Measurements from ENCODE around the gene LY6G6D.

LY6G6D gene

DNA sequence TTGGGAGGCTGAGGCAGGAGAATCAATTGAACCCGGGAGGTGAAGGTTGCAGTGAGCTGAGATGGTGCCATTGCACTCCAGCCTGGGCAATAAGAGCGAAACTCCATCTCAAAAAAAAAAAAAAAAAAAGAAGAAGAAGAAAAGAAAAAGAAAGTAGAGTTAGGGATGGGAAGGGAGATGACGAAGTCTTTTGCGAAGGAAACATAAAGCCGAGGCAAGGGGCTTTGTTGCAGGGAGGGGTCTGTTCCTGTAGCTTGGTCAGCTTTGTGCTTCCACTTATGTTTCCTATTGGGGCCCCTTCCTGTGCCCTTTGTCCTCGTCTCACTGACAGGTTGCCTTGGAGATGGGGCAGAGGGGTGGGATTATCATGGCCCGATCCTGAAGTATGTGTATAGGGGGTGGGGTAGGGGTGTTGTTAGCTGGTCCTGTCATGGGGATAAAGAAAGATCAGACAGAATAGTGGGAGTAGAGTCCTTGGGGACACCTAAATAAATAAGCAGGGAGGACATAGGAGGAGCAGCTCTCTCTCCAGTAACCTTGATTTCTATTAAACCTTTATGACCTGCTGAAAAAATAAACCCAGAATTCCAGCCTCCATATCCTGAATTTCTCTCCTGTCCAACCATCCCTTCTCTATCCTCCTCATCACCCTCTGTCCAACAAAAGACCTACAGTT lies 22.3 kb downstream of the LY6G6D start:
- DNase-seq = no peak

- DNase-seq = peak; percentile 59 to 69
These were observed 23.1 kb downstream of the LY6G6D start for GRCh38 chr6:31737991-31738979.

GRCh38 chr6:31739639-31740396 lies 24.7 kb downstream of the LY6G6D start, which contains the start of gene MSH5:
TSS of gene MSH5 (plus strand) at chr6:31740005. CDS start at chr6:31740467, 462 bp downstream.
- DNase-seq = peak; percentile 97 to 98

GRCh38 chr6:31740397-31741223 lies 25.5 kb downstream of the LY6G6D start:
- DNase-seq = peak in 1 of 2 experiments; percentile 56

DNA sequence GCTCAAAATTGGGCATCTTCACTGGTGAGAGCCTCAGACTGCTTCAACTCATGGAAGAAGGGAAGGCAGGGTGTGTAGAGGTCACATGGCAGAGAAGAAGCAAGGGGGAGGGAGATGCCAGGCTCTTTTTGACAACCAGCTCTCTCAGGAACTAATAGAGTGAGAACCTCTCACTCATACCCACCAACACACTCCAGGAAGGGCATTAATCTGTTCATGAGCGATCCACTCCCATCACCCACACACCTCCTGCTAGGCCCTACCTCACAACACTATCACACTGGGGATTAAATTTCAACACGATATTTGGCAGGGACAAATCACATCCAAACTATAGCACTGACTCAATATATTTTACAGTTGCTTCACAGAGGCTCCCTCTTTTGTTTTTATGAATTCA lies 26.7 kb downstream of the LY6G6D start:
- DNase-seq = no peak

DNA sequence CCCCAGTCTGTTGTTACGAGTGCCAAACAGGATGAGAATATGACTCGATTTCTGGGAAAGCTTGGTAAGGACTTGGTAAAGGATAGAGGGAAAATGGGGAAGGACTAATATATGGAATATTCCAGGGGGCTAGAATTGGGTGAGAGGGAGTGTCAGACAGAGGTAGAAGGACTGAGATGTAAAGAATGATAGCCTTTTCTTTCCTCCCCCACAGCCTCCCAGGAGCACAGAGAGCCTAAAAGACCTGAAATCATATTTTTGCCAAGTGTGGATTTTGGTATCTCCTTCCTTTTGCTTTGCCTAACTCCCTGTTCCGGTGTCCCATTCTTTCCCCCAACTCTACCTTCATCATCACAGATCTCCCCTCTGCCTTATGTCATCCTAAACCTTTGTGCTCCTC lies 27.7 kb downstream of the LY6G6D start:
- no peak for DNase-seq

DNA sequence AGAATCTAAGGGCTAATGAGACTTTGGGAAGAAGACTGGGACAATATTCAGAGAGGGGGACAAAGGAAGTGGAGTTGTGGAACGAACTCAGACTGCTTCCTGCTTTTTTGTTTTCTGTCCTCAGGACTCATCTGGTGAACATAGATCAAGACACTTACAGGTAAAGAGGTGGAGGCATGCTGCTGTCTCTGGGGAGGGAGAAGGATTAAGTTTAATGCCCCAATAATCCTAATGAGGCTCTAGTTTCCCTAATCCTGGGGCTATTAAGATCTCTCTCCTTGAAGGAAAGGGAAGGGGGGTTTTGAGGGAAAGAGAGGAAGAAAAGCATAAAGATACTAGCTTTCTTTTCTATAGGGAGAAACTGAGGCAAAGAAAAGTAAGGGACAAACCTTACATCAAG lies 29.3 kb downstream of the LY6G6D start:
- DNase-seq = no peak

DNA sequence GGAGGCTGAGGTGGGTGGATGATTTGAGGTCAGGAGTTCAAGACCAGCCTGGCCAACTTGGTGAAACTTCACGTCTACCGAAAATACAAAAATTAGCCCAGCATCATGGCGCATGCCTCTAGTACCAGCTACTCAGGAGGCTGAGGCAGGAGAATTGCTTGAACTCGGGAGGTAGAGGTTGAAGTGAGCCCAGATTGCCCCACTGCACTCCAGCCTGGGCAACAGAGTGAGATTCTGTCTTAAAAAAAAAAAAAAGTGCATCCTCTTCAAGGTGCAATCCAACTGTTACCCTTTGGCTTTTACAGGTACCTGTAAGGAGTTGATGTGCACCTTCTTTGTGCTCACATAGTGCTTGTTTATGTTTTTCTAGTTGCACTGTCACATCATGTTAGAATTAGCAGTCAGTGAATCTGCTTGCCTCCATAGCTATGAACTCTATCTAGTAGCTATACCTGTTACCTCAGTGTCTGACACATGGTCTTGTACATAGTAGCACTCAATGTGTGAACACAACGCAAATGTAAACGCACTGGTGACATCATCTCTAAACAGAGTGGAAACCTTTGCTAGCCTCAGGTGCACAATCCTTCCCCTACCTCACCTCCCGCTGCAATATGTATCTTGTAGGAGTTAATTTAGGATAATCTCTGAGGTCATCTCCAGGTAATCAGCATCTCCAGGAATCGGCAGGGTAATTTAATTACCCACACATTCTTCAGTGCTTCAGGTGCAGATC lies 34.3 kb downstream of the LY6G6D start:
- no peak for DNase-seq

- no peak for DNase-seq
These were observed 35.4 kb downstream of the LY6G6D start for GRCh38 chr6:31750411-31751022.

DNA sequence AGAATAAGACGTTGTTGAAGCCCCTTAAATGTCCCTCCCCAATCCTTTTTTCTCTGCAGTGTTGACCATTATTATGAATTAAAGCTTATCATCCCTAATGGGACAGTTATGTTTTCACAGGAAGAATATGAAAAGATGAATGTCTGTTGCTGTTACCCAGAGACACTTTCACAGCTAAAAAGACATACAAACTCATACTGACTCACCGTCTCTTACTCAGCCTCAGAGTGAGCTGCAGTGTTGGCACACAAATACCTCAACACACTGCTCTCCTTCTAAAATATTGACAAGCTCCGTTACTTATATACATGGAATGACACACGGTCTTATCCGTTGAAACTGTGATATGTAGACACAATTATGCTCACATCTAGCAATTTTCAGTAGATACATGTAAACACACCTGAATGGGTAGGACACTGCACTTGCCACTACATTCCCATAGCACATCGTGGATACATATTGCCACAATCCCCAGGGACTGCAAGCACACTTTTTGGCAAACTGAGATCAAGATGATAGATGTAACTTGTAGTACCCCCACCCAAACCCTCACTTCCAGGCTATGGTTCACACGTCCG lies 37.7 kb downstream of the LY6G6D start:
- DNase-seq = no peak

DNA sequence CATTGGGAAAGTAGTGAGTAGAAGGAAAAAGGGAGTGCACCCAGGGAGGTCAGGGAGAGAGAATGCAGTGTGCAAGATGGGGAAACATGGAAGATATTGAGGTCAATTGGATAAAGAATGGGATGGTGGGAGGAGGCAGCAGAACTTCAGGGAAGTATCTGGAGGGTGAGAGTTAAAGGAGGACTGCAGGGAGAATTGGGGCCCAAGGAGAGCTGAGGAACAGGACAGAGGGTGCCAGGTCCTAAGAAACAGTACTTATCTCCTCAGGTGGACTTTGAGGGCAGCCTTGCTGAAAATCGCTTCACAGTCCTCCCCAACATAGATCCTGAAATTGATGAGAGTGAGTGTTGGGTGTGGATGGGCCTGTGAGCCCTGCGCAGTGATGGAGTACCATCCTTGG lies 43.1 kb downstream of the LY6G6D start:
- no peak for DNase-seq

DNA sequence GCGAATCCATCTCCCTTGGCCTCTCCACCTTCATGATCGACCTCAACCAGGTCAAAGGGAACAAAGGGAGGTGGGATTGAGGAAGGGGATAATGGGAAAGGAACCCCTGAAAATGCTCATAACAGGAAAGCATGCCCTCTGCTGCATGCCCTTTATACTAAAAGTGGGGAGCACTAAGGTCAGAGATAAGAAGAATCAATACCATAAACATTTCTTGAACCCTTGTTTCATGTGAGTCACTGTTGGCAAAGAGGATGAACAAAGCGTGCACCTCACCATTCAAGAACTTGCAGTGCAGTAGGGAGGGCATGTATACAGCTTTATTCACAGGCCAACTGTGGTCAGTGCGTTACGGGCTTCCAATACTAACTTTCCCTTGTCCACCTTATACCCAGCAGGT lies 45.6 kb downstream of the LY6G6D start:
- DNase-seq = no peak

GRCh38 chr6:31761343-31761742 lies 46.2 kb downstream of the LY6G6D start:
- no peak for DNase-seq

DNA sequence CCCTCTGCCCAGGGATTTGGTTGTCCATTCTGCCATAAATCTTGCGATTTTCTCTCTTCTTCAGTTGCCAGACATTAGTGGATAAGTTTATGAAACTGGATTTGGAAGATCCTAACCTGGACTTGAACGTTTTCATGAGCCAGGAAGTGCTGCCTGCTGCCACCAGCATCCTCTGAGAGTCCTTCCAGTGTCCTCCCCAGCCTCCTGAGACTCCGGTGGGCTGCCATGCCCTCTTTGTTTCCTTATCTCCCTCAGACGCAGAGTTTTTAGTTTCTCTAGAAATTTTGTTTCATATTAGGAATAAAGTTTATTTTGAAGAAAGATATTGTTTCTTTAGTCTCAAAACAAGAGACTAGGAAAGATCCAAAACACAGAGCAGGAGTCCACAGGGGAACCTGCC lies 47.2 kb downstream of the LY6G6D start, which contains the start of gene SAPCD1:
Gene SAPCD1, plus strand, starts transcription at position 301 of the 400 bp plus-strand sequence. CDS start 399 bp downstream, outside the sequence.
- DNase-seq = no peak

GRCh38 chr6:31762878-31763618 lies 47.9 kb downstream of the LY6G6D start:
- DNase-seq = no peak

DNA sequence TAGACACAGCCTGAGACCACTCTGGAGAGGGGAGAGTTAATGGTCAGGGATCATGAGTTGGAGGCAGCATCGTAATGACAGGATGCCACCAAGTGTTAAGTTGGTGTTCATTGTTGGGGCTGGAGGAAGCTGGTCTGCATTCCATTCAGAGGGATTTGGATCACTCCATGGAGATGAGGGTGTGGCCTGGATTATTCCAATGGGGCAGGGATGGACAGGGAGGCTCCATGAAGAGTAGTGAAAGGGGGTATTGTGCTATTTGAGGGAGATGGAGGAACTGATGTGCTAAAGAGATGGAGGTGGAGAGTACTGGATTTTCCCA lies 48.4 kb downstream of the LY6G6D start:
- DNase-seq = no peak

DNA sequence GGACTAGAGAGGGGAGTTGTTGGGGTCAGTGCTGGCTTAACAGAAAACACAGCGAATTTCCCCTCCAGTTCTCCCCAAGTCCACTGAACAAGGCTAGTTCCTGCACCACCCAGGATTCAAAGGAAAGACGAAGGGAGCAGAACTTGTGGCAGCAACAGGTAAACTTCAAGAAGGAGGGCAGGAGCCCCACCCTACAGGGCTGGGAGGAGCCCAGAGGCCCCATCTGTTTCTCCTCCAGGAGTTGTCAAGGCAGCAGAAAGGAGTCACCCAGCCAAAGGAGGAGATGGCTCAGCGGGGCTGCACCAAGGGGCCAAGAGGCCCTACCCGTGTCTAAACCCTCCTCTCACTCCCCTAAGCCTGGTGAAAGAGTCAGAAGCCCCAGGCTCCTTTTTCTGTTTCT lies 49.0 kb downstream of the LY6G6D start:
- no peak for DNase-seq

DNA sequence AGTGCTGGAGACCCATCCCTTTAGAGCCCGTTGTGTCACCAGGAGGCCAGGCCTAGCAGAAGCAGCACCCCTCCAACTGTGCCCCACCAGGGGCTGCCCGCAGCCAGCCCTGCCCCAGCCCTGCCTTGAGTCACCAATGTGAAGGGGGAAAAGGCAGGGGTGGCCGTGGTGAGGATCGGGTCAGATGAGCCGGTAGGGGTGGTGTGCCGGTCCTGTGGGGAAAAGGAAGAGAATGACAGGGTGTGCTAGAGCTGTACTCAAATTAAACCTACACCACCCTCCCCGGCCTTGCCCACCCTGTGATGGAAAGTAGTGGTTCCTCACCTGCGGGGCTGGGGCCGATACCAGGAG lies 50.4 kb downstream of the LY6G6D start:
- DNase-seq = no peak

- no peak for DNase-seq
These were observed 51.0 kb downstream of the LY6G6D start for GRCh38 chr6:31765910-31766794.

All from activated CD4-positive, alpha-beta T cell treated with anti-CD3 and anti-CD28 coated beads, Interleukin-2, amount 50 U/mL, for 48 hours (primary cell).